ENCODE measurements around the gene SYP.

DNA sequence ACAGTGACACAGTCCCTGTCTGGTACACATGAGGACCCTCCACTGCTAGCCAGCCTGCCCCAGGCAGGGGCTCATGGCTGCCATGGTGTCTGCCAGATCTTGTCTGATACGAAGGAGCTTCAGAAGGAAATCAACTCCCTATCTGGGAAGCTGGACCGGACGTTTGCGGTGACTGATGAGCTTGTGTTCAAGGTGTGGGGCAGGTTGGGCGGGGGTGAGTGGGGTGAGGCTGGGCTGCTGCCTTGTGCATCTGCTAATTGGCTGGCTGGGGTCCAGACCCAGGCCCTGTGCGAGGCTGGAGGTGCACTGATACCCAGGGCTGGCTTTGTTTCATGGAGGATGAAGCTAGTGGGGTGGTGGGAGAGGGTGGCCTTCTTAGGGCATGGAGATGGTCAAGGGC, 49.1 kb upstream of the SYP start:
- TF ChIP-seq, protein P1, sequence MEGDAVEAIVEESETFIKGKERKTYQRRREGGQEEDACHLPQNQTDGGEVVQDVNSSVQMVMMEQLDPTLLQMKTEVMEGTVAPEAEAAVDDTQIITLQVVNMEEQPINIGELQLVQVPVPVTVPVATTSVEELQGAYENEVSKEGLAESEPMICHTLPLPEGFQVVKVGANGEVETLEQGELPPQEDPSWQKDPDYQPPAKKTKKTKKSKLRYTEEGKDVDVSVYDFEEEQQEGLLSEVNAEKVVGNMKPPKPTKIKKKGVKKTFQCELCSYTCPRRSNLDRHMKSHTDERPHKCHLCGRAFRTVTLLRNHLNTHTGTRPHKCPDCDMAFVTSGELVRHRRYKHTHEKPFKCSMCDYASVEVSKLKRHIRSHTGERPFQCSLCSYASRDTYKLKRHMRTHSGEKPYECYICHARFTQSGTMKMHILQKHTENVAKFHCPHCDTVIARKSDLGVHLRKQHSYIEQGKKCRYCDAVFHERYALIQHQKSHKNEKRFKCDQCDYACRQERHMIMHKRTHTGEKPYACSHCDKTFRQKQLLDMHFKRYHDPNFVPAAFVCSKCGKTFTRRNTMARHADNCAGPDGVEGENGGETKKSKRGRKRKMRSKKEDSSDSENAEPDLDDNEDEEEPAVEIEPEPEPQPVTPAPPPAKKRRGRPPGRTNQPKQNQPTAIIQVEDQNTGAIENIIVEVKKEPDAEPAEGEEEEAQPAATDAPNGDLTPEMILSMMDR (IDR thresholded peaks at IDR 0.05): no peak
- no peak for TF ChIP-seq POLR2A (IDR thresholded peaks at IDR 0.05)
